Liver (tissue), 3 donors: ENCODE data around the gene WFDC10A.

Experiments
- CTCF ChIP-seq: fragments of 150-350 bp; IDR thresholded peaks from 2 replicates; pipeline ENCODE4 v1.5.1; 2017; ENCODE audit warnings: improper control_type of control experiment, low read depth, low read length; ENCODE audit not compliant: missing input control
- MAX ChIP-seq: IDR thresholded peaks from 2 replicates; pipeline ENCODE4 v1.6.1; 2016; ENCODE audit warnings: antibody characterized with exemption
- RAD21 ChIP-seq, 2 donors: IDR thresholded peaks; 2 replicates each; pipeline ENCODE4 v1.6.1; 2016; ENCODE audit warnings: antibody characterized with exemption in 2 of 2, mild to moderate bottlenecking in 2 of 2
- donor health status: healthy.
- donor health status: healthy.

DNA sequence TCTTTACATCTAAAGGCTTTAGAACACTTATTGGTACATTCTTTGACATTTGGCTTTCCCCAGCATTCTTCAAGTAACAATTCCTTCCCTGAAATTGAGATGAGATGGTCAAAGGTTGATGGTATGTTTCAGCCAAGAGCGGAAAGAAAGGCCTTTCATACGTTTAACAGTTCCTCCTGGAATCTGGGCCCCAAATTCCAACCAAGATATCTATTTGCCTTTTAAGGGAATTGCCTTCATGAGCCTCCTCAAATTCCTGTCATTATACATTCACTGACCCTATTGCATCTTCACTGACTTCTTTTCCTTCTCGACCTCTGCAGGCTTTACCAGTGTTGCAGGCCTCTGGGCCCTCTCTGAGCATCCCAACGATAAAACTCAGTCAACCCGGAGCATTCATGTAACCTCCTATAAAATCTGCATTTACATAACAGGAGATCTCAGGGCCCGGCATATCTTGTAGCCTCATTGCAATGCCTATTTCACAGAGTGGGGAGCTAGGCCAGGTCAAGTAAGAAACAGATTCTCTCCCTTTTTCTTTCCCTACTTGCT, 19.8 kb downstream of the WFDC10A start:
- no peak for TF ChIP-seq CTCF
- no peak for TF ChIP-seq MAX
- TF ChIP-seq RAD21 (IDR thresholded peaks at IDR 0.05), result no peak
